CD4-positive, alpha-beta T cell treated with Interleukin-21 for 1 hour (primary cell): ENCODE data around the gene SYCE1.
"Not testable (repeated sequence)": the region's sequence is repeated elsewhere in the genome, so short reads cannot be mapped to it uniquely, and the experiment has no call there.

Experiments used
- DNase-seq: peaks from one replicate; pipeline ENCODE4 v3.0.0-alpha.2; 2020

Gene SYCE1, protein sequence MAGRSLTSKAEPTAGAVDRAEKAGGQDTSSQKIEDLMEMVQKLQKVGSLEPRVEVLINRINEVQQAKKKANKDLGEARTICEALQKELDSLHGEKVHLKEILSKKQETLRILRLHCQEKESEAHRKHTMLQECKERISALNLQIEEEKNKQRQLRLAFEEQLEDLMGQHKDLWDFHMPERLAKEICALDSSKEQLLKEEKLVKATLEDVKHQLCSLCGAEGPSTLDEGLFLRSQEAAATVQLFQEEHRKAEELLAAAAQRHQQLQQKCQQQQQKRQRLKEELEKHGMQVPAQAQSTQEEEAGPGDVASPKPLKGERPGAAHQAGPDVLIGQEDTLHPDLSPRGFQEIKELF

GRCh38 chr10:133565441-133566294 lies at the start of gene SYCE1:
SYCE1 (minus strand) TSS chr10:133565583; CDS start chr10:133565529, 54 bp downstream.
- DNase-seq = no peak

GRCh38 chr10:133614830-133615580 lies 49.6 kb upstream of the SYCE1 start:
- no peak for DNase-seq

GRCh38 chr10:133613699-133614098 lies 48.3 kb upstream of the SYCE1 start:
- DNase-seq = no peak

DNA sequence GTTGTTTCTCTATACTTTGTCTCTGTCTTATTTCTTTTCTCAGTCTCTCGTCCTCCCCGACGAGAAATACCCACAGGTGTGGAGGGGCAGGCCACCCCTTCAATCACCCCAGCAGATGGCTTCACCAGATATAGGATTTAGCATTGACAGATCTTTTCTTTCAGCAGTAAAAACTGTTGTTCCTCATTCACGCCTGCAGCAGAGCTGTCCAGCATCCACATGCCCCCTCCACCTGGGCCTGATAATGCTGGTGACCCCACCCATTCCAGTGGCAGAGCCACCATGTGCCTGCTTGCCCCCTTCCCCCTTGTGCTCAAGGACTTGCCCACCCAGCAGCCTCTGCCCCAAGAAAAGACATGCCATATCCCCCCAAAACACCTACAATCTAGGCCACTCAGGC lies 45.7 kb upstream of the SYCE1 start:
- no peak for DNase-seq

- DNase-seq = no peak
Measured at GRCh38 chr10:133608855-133609254, 43.5 kb upstream of the SYCE1 start.

GRCh38 chr10:133603434-133603833 lies 38.1 kb upstream of the SYCE1 start:
- DNase-seq = not testable (repeated sequence)

GRCh38 chr10:133600657-133601056 lies 35.3 kb upstream of the SYCE1 start:
- no peak for DNase-seq

DNA sequence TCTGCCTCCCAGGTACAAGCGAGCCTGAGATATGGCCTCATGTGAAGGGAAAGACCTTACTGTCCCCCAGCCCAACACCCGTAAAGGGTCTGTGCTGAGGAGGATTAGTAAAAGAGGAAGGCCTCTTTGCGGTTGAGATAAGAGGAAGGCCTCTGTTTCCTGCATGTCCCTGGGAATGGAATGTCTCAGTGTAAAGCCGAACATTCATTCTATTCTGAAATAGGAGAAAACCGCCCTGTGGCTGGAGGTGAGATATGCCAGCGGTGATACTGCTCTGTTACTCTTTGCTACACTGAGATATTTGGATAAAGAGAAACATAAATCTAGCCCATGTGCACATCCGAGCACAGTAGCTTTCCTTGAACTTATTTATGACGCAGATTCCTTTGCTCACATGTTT lies 34.5 kb upstream of the SYCE1 start:
- DNase-seq = not testable (repeated sequence)

DNA sequence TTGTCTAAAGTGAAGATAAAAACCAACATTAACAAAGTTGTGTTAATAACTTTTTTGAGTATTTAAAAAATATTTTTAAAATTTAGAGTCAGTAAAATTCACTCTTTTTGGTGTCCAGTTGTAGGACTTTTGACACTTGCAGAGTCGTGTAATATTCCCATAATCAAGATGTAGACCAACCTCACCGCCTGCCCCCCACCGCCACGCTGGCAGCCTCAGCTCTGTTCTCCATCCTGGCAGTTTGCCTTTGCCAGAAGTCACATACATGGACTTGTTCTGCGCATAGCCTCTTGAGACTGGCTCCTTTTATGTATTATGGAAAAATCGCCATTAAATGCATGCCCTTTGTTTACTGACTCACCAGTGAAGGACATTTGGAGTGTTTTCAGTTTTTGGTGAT lies 27.3 kb upstream of the SYCE1 start:
- no peak for DNase-seq

DNA sequence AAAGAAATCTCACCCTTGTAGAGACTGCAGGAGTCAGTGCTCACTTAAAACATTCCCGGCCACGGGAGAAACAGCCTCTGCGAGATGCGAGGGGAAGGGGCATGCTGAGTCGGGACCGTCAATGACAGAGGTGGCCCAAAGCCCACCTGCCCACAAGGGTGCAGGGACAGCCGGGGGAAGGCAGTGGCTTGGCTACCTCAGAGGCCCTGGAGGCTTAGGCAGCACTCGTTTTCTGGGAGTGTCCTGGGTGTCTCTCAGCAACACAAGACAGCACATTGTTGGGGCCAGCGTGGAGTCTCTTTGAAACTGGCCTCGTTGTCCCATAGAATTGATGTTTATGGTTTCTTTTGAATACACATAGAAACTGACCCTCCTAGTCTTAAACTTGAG lies 25.6 kb upstream of the SYCE1 start:
- no peak for DNase-seq

DNA sequence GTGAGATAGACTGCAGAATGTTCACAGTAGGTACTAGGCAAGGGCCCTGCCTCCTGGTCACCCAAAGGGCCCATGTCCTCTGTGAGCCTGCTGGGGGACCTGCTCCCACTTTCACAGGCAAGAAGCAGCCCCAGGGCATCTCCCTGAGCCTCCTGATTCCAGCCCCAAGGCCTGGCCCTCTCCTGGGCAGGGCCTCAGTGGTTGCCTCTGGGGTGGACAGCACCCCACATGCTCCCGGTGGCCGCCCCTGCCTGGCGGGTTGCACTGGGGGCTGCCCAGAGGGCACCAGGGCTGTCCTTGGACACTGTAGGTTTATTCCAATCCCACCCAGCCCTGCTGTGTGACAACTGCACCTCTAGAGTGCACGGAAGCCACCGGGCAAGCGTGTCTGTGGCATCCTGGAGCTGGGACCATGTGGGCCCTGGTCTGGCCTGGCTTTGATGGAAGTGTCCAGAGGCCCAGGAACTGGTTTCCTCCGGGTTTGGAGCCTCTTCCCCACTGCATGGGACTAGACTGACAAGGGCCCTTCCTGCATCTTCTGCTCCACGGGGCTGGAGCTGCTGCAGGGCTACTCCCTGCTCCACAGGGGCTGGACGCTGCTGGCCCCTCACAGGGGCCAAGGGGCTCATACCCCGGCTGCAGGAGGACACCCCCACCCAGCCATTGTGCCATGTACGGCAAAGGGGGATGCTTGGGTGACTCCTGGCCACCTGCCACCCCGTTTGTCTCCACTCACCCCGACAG lies 25.0 kb upstream of the SYCE1 start:
- no peak for DNase-seq

DNA sequence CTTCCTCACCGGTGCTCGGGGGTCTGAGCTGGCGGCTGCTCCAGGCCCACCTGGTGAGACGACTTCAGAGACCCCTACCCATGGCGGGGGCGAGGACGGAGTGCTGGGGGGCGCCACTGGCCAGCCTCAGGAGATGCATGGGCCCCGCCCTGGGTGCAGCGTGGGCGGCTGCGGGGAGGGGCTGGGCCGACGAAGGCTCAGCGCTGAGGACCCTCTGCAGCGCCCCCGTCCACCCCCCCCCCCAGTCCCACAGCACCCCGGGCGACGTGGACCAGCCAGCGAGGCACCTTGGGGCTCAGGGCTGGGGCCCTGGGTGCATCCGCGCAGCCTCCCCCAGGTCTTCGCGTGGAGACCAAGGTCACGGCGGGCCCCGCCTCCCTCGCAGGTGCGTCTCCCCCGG lies 11.7 kb upstream of the SYCE1 start:
- DNase-seq = not testable (repeated sequence)

DNA sequence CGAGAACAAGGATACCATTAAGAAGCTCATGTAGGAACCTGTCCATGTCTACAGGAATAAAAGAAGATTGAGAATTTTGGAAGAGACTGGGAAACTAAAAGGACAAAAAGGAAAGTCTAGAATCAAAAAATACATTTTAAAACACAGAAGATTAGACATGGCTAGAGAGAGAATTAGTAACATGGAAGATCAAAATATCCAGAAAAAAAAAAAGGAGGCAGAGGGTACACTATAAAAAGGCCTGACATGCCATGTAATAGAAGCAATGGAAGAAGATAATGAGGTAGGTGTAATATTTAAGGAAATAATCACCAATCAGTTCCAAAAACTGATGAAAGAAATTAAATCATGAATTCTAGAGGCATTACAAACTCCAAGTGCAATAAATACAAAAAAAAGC lies 8.1 kb upstream of the SYCE1 start:
- not testable (repeated sequence) for DNase-seq

- not testable (repeated sequence) for DNase-seq
Measured at GRCh38 chr10:133572055-133572454, 6.7 kb upstream of the SYCE1 start.

DNA sequence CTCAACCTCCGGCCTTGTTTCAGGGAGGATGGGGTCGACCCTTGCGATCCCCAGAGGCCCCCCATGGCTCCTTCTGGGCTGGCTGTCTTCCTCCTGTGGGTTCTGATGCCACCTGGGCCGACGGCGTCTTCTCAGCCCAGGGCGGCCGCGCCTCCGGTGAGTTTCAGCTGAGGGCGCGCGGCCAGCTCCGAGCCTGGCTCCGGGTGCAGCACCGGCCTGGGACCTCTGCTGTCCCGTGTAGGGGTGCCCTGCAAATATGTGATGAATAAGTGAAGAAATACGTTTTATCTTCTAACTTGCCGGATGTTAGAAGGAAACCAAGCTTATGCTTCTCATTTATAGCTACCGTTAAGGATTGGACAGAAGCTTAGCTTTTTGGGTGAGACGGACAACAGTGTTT lies 4.4 kb upstream of the SYCE1 start:
- DNase-seq = not testable (repeated sequence)

GRCh38 chr10:133568831-133569527 lies 3.6 kb upstream of the SYCE1 start:
- DNase-seq = not testable (repeated sequence)

GRCh38 chr10:133568287-133568614 lies 2.9 kb upstream of the SYCE1 start:
- DNase-seq = no peak

DNA sequence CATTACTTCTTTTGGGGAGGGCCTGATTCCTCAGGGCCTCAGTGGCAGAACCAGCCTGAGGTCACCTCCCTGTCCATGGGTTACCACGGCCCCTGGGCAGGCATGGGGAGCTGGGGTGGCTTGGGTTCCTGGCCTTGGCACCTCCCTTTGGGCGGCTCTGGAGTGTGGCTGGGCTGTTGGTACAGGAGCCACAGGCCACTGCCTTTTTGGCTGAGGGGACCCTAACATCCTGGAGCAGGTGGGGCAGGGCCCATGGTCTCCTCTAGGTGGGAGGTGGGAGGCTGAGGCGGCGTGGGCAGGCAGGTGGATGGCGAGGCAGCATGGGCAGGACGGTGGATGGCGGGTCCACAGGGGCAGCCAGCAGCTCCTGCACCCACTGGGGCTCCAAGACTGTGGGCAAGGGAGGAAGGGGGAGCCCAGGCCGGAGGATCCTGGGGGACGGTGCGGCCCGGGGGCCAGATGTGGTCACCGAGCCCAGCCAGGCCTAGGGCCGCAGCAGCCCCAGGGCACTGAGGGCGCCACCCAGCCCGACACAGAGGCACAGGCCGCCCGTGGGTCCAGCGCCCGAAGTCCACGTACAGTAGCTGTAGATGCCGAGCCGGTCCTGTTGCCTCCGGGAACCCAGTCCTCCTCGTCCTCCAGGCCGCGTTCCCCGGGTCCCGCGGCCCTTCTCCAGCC lies 2.4 kb upstream of the SYCE1 start:
- DNase-seq = no peak

DNA sequence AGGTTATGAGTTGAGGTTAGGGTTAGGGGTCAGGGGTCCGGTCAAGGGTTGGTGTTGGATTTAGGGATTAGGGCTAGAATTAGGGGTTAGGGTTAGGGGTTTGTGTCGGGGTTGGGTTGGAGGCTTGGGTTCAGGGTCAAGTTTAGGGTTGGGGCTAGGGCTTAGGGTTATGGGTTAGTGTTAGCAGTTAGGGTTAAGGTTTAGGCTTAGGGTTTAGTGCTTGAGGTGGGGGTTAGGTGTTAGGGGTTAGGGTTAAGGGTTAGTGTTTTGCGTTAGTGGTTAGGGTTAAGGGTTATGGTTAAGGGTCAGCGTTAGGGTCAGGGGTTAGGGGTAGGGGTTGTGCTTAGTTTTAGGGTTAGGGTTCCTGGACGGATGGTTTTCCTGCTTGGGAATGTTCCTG lies 1.7 kb upstream of the SYCE1 start:
- DNase-seq = no peak

- no peak for DNase-seq
Measured at GRCh38 chr10:133564816-133565215, 567 bp downstream of the SYCE1 start.

DNA sequence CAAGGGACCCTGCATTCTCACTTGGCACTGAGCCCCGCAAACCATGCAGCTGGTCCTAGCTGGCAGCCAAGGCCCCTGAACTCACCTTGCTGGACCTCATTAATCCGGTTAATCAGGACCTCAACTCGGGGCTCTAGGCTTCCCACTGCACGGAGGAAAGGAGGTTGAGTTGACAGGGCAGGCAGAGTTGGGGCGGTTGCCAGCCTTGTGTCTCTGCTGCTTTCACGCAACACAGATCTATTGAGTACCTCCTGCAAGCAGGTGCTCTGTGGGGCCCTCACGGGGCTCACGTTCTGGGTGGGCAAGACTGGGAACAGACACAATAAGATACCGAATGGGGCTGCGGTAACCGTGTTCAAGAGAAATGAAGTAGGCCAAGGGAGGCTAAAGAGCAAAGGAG lies 6.2 kb downstream of the SYCE1 start:
- DNase-seq = no peak

GRCh38 chr10:133557381-133557780 lies 8.0 kb downstream of the SYCE1 start:
- DNase-seq = no peak
